ENCODE results near the gene TTC33. TPM values are rescaled to one million over a fixed set of nuclear protein-coding genes. Genes with fewer than 3 reads are reported as not detected.

TTC33 gene
- total and polyA plus RNA-seq, 2 experiments from 2014 or later = 8.0 to 9.0 TPM

GRCh38 chr5:40554813-40555212 is 200.9 kb downstream of the TTC33 start:
- no peaks in the 10 kb centered on the region for H3K36me3 ChIP-seq (ENCODE audit: low read depth)
- no peak overlapping the region for H3K4me3 ChIP-seq
- no peak overlapping the region for H3K27ac ChIP-seq
- peaks cover 21% of the 10 kb centered on the region for H3K4me1 ChIP-seq (ENCODE audit: insufficient read depth)
- in situ Hi-C loops (cut with MboI) = no loop called here
- H4K20me1 ChIP-seq (ENCODE audit: insufficient read depth) = no peaks in the 10 kb centered on the region
- 63% methylated on average over 1 of the region's 1 CpG for WGBS, 2 experiments (ENCODE audit: low coverage in 1 of 2, low lambda C conversion rate in 2 of 2, missing lambda C conversion rate in 2 of 2)
- no peaks in the 10 kb centered on the region for H3K9me3 ChIP-seq (ENCODE audit: low read depth)
- H3K9ac ChIP-seq = no peak overlapping the region
- no peaks in the 10 kb centered on the region for H3K79me2 ChIP-seq (ENCODE audit: insufficient read depth)
- DNase-seq = no peak
- H2AFZ ChIP-seq = no peak overlapping the region
- TF ChIP-seq EZH2phosphoT487 (IDR thresholded peaks at IDR 0.05; ENCODE audit: insufficient read depth, low read depth) (no peak), EZH2 (IDR thresholded peaks at IDR 0.05; ENCODE audit: insufficient read depth, poor library complexity, severe bottlenecking) (no peak)
- no peaks in the 10 kb centered on the region for H3K9me2 ChIP-seq (ENCODE audit: insufficient read depth)
- no peaks in the 10 kb centered on the region for H3K27me3 ChIP-seq (replicated peaks; ENCODE audit: insufficient read depth)
- no peak overlapping the region for H3K4me2 ChIP-seq (ENCODE audit: unreplicated experiment)
- H3F3A ChIP-seq (ENCODE audit: insufficient read depth) = peaks cover 22% of the 10 kb centered on the region

- WGBS, 2 experiments (ENCODE audit: low coverage in 1 of 2, low lambda C conversion rate in 2 of 2, missing lambda C conversion rate in 2 of 2) = 100% methylated on average over 1 of the region's 1 CpG
- Histone ChIP-seq H3K9me3 (ENCODE audit: low read depth) (no peaks in the 10 kb centered on the region), H3K4me2 (ENCODE audit: unreplicated experiment) (no peak overlapping the region), H3K9ac (no peak overlapping the region), H3K4me3 (no peak overlapping the region), H3K79me2 (ENCODE audit: insufficient read depth) (no peaks in the 10 kb centered on the region), H3K9me2 (ENCODE audit: insufficient read depth) (no peaks in the 10 kb centered on the region), H3K27ac (no peak overlapping the region), H3F3A (ENCODE audit: insufficient read depth) (peaks cover 22% of the 10 kb centered on the region), H3K4me1 (ENCODE audit: insufficient read depth) (peaks cover 21% of the 10 kb centered on the region), H3K36me3 (ENCODE audit: low read depth) (no peaks in the 10 kb centered on the region), H4K20me1 (ENCODE audit: insufficient read depth) (no peaks in the 10 kb centered on the region), H3K27me3 (replicated peaks; ENCODE audit: insufficient read depth) (no peaks in the 10 kb centered on the region), H2AFZ (no peak overlapping the region)
- in situ Hi-C loops (cut with MboI) = no loop called here
- TF ChIP-seq EZH2phosphoT487 (IDR thresholded peaks at IDR 0.05; ENCODE audit: insufficient read depth, low read depth) (no peak), EZH2 (IDR thresholded peaks at IDR 0.05; ENCODE audit: insufficient read depth, poor library complexity, severe bottlenecking) (no peak)
- no peak for DNase-seq
Measured at GRCh38 chr5:40554054-40554453, 201.7 kb downstream of the TTC33 start.

- no peaks in the 10 kb centered on the region for H3K27me3 ChIP-seq (replicated peaks; ENCODE audit: insufficient read depth)
- peaks cover 21% of the 10 kb centered on the region for H3K4me1 ChIP-seq (ENCODE audit: insufficient read depth)
- WGBS, 2 experiments (ENCODE audit: low coverage in 1 of 2, low lambda C conversion rate in 2 of 2, missing lambda C conversion rate in 2 of 2) = 63 to 65% methylated on average over 3 of the region's 3 CpGs
- H3K36me3 ChIP-seq (ENCODE audit: low read depth) = no peaks in the 10 kb centered on the region
- in situ Hi-C loops (cut with MboI) = no loop called here
- H3K79me2 ChIP-seq (ENCODE audit: insufficient read depth) = no peaks in the 10 kb centered on the region
- H3F3A ChIP-seq (ENCODE audit: insufficient read depth) = peaks cover 22% of the 10 kb centered on the region
- no peaks in the 10 kb centered on the region for H3K9me3 ChIP-seq (ENCODE audit: low read depth)
- peak; percentile 18 for DNase-seq
- no peak overlapping the region for H3K9ac ChIP-seq
- H3K9me2 ChIP-seq (ENCODE audit: insufficient read depth) = no peaks in the 10 kb centered on the region
- H4K20me1 ChIP-seq (ENCODE audit: insufficient read depth) = no peaks in the 10 kb centered on the region
- no peak overlapping the region for H2AFZ ChIP-seq
- no peak overlapping the region for H3K4me2 ChIP-seq (ENCODE audit: unreplicated experiment)
- no peak overlapping the region for H3K27ac ChIP-seq
- TF ChIP-seq EZH2phosphoT487 (IDR thresholded peaks at IDR 0.05; ENCODE audit: insufficient read depth, low read depth) = no peak
- no peak for TF ChIP-seq EZH2 (IDR thresholded peaks at IDR 0.05; ENCODE audit: insufficient read depth, poor library complexity, severe bottlenecking)
- no peak overlapping the region for H3K4me3 ChIP-seq
Measured at GRCh38 chr5:40552981-40553380, 202.8 kb downstream of the TTC33 start.

- Histone ChIP-seq H3F3A (ENCODE audit: insufficient read depth) (peaks cover 22% of the 10 kb centered on the region), H3K4me2 (ENCODE audit: unreplicated experiment) (peak overlapping the region; percentile 66), H3K4me3 (peak overlapping the region; percentile 36), H3K9ac (peak overlapping the region; percentile 13; the same call in 1 of the 2 replicates), H3K9me2 (ENCODE audit: insufficient read depth) (no peaks in the 10 kb centered on the region), H3K27me3 (replicated peaks; ENCODE audit: insufficient read depth) (no peaks in the 10 kb centered on the region), H3K79me2 (ENCODE audit: insufficient read depth) (no peaks in the 10 kb centered on the region), H4K20me1 (ENCODE audit: insufficient read depth) (no peaks in the 10 kb centered on the region), H3K4me1 (ENCODE audit: insufficient read depth) (peaks cover 21% of the 10 kb centered on the region), H3K9me3 (ENCODE audit: low read depth) (no peaks in the 10 kb centered on the region), H2AFZ (peak overlapping the region; percentile 34), H3K27ac (peak overlapping the region; percentile 65), H3K36me3 (ENCODE audit: low read depth) (no peaks in the 10 kb centered on the region)
- WGBS, 2 experiments (ENCODE audit: low coverage in 1 of 2, low lambda C conversion rate in 2 of 2, missing lambda C conversion rate in 2 of 2) = 38 to 40% methylated on average over 8 of the region's 8 CpGs
- in situ Hi-C loops (cut with MboI) = no loop called here
- DNase-seq = peak; percentile 95
- TF ChIP-seq EZH2 (IDR thresholded peaks at IDR 0.05; ENCODE audit: insufficient read depth, poor library complexity, severe bottlenecking) = no peak
- no peak for TF ChIP-seq EZH2phosphoT487 (IDR thresholded peaks at IDR 0.05; ENCODE audit: insufficient read depth, low read depth)
Measured at GRCh38 chr5:40551496-40552491, 204.0 kb downstream of the TTC33 start.

All from GM23248 (cell line).